Activated naive CD8-positive, alpha-beta T cell (primary cell): Measurements from ENCODE around the gene GRAMD4.
"Not testable (repeated sequence)": the region's sequence is repeated elsewhere in the genome, so short reads cannot be mapped to it uniquely, and the experiment has no call there.

Experiments
- H3K27ac Mint-ChIP-seq: one replicate; pipeline ENCODE4 v1.8.0; 2021; ENCODE audit warnings: mixed read lengths
- H3K27me3 Mint-ChIP-seq: one replicate; pipeline ENCODE4 v1.8.0; 2021; ENCODE audit warnings: mixed read lengths
- H3K36me3 Mint-ChIP-seq: one replicate; pipeline ENCODE4 v1.8.0; 2021; ENCODE audit warnings: mixed read lengths
- H3K4me1 Mint-ChIP-seq: one replicate; pipeline ENCODE4 v1.8.0; 2021; ENCODE audit warnings: low read depth, mixed read lengths
- H3K4me3 Mint-ChIP-seq: one replicate; pipeline ENCODE4 v1.8.0; 2021; ENCODE audit warnings: mild to moderate bottlenecking, mixed read lengths
- H3K9me3 Mint-ChIP-seq: one replicate; pipeline ENCODE4 v1.8.0; 2021; ENCODE audit warnings: low read depth, mixed read lengths

GRAMD4 gene

GRCh38 chr22:46631113-46631512 is 10.9 kb downstream of the GRAMD4 start:
- no peaks in the 10 kb centered on the region for H3K9me3 Mint-ChIP-seq
- no peaks in the 10 kb centered on the region for H3K36me3 Mint-ChIP-seq
- no peak overlapping the region for H3K27ac Mint-ChIP-seq
- no peaks in the 10 kb centered on the region for H3K27me3 Mint-ChIP-seq
- H3K4me3 Mint-ChIP-seq, result no peak overlapping the region
- no peaks in the 10 kb centered on the region for H3K4me1 Mint-ChIP-seq

- Mint-ChIP-seq H3K27me3 (no peaks in the 10 kb centered on the region), H3K36me3 (no peaks in the 10 kb centered on the region), H3K27ac (no peak overlapping the region), H3K4me1 (no peaks in the 10 kb centered on the region), H3K4me3 (no peak overlapping the region), H3K9me3 (no peaks in the 10 kb centered on the region)
These were observed 12.6 kb downstream of the GRAMD4 start for GRCh38 chr22:46632646-46633249.

- Mint-ChIP-seq H3K4me3 (no peak overlapping the region), H3K27me3 (no peaks in the 10 kb centered on the region), H3K9me3 (no peaks in the 10 kb centered on the region), H3K36me3 (no peaks in the 10 kb centered on the region), H3K27ac (no peak overlapping the region), H3K4me1 (no peaks in the 10 kb centered on the region)
These were observed 13.2 kb downstream of the GRAMD4 start for GRCh38 chr22:46633334-46633890.

DNA sequence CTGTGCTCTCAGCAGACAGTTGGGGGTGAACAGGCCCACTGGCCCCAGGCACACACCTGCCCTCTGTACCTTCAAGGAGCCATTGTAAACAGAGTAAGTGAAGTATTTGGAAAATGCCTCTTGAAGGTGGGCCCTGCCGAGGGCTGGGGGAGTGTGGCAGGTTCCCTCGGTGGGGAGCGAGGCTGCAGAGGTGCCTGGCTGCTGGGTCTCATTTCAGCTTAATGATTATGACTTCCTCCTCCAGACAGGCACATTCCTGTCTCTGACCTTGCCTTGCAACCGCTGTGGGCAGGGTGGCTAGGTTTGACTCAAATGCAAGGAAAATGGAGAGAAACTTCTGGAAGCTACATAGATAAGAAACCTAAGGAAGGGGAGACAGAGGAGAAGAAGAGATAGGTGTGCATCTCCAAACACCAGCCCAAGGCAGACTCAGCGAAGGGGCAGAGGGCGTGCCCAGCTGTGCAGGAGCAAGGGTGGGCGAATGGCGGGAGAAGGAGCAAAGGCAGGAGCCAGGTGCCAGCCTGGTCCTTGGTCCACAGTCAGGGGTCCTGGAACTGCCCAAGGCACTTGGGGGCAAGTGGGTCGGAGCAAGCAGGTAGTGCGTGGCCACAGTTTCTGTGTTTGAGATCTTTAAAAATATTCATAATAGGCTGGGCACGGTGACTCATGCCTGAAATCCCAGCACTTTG is 14.0 kb downstream of the GRAMD4 start:
- H3K27me3 Mint-ChIP-seq, result no peaks in the 10 kb centered on the region
- H3K9me3 Mint-ChIP-seq, result no peaks in the 10 kb centered on the region
- no peak overlapping the region for H3K4me3 Mint-ChIP-seq
- no peak overlapping the region for H3K27ac Mint-ChIP-seq
- H3K36me3 Mint-ChIP-seq, result no peaks in the 10 kb centered on the region
- H3K4me1 Mint-ChIP-seq, result peaks cover 2% of the 10 kb centered on the region

DNA sequence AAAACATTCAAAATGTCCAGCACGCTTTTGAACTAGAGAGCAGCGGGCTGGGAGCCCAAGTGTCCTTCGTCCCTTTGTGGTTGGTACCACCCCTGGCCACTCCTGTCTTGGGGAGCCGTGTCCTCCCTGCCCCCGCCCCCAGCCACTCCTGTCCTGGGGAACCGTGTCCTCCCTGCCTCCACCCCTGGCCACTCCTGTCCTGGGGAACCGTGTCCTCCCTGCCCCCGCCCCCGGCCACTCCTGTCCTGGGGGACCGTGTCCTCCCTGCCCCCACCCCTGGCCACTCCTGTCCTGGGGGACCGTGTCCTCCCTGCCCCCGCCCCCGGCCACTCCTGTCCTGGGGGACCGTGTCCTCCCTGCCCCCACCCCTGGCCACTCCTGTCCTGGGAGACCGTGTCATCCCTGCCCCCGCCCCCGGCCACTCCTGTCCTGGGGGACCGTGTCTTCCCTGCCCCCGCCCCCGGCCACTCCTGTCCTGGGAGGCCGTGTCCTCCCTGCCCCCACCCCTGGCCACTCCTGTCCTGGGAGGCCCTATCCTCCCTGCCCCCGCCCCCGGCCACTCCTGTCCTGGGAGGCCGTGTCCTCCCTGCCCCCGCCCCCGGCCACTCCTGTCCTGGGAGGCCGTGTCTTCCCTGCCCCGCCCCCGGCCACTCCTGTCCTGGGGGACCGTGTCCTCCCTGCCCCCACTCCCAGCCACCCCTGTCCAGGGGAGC is 14.9 kb downstream of the GRAMD4 start:
- H3K36me3 Mint-ChIP-seq, H3K4me1 Mint-ChIP-seq, H3K27ac Mint-ChIP-seq, H3K9me3 Mint-ChIP-seq, H3K4me3 Mint-ChIP-seq, H3K27me3 Mint-ChIP-seq: not testable (repeated sequence)

DNA sequence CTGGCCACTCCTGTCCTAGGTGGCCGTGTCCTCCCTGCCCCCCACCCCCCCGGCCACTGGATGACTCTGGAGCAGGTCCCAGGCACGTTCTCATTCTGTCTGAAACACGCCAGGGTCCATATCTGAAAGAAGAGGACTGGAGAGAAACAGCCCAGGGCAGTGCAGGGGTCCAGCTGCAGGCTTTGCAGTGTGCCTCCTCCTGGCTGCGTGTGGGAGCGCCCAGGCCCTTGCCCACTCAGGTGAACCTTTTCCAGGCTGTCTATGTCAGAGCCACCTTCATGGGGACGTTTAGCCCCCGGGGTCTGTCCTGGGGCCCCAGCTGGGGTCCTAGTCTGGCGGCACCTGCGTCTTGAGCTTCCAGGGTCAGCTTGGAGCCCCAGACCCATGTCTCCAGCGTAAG is 15.6 kb downstream of the GRAMD4 start:
- Mint-ChIP-seq H3K27ac (no peak overlapping the region), H3K4me1 (peaks cover 2% of the 10 kb centered on the region), H3K9me3 (no peaks in the 10 kb centered on the region), H3K4me3 (no peak overlapping the region), H3K36me3 (no peaks in the 10 kb centered on the region), H3K27me3 (no peaks in the 10 kb centered on the region)

- no peak overlapping the region for H3K4me3 Mint-ChIP-seq
- H3K4me1 Mint-ChIP-seq, result peaks cover 2% of the 10 kb centered on the region
- no peaks in the 10 kb centered on the region for H3K9me3 Mint-ChIP-seq
These were observed 16.2 kb downstream of the GRAMD4 start for GRCh38 chr22:46636221-46637002.

GRCh38 chr22:46637711-46638600 is 17.8 kb downstream of the GRAMD4 start:
- H3K4me3 Mint-ChIP-seq, result no peak overlapping the region
- peaks cover 3% of the 10 kb centered on the region for H3K36me3 Mint-ChIP-seq
- no peaks in the 10 kb centered on the region for H3K27me3 Mint-ChIP-seq
- peaks cover 2% of the 10 kb centered on the region for H3K4me1 Mint-ChIP-seq
- no peaks in the 10 kb centered on the region for H3K9me3 Mint-ChIP-seq
- H3K27ac Mint-ChIP-seq, result no peak overlapping the region

More at GRCh38 chr22:46636221-46637002, 16.2 kb downstream of the GRAMD4 start:
- Mint-ChIP-seq H3K36me3 (no peaks in the 10 kb centered on the region), H3K27ac (no peak overlapping the region), H3K27me3 (no peaks in the 10 kb centered on the region)

GRCh38 chr22:46638601-46639431 is 18.6 kb downstream of the GRAMD4 start:
- Mint-ChIP-seq H3K36me3 (peaks cover 7% of the 10 kb centered on the region), H3K4me3 (no peak overlapping the region), H3K27ac (no peak overlapping the region), H3K9me3 (no peaks in the 10 kb centered on the region), H3K4me1 (peaks cover 2% of the 10 kb centered on the region), H3K27me3 (no peaks in the 10 kb centered on the region)

DNA sequence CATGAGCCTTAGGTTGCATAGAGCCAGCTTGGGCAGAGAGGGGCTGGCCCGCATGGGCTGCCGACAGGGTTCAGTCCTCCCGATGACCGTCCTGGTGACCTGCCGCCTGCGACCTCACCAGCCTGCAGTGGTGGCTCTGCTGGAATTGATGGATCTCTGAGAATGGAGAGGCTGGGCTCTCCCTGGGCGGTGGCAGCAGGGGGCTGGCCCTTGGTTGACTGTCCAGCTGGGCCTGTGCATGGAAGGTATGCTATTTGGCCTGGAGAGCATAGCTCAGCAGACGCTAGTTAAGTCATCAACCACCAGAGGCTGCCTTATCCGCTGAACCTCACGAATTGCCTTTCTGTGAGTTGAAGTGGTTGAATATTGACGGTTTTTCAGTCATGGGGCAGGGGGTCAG is 19.7 kb downstream of the GRAMD4 start:
- Mint-ChIP-seq H3K4me3 (no peak overlapping the region), H3K36me3 (peaks cover 8% of the 10 kb centered on the region), H3K27me3 (no peaks in the 10 kb centered on the region), H3K27ac (no peak overlapping the region), H3K9me3 (no peaks in the 10 kb centered on the region), H3K4me1 (peaks cover 2% of the 10 kb centered on the region)

- H3K9me3 Mint-ChIP-seq, result no peaks in the 10 kb centered on the region
- no peak overlapping the region for H3K27ac Mint-ChIP-seq
- no peak overlapping the region for H3K4me3 Mint-ChIP-seq
These were observed 20.3 kb downstream of the GRAMD4 start for GRCh38 chr22:46640293-46641055.

DNA sequence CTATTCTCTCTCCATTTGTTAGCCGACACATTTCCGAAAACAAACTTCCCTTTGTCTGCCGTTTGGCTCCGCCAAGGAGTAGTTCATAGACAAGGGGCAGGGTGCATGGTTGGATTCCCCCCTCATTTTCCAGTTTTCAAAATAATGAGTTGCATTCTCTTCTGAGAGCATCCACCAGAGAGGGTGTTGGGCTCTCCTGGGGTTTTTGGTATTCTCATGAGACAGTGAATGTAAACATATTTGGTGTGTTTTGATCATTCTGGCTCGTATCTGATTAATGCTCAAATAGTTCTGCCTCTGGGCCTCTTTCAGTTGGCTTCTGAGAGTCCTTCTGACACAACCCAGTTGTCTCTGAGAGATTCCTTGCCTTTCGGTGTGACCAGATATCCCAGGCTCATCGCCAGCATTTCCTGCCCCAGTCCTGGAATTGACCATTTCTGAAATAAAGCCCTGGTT is 21.7 kb downstream of the GRAMD4 start:
- H3K27ac Mint-ChIP-seq, result no peak overlapping the region
- no peaks in the 10 kb centered on the region for H3K27me3 Mint-ChIP-seq
- H3K4me3 Mint-ChIP-seq, result no peak overlapping the region
- H3K4me1 Mint-ChIP-seq, result peaks cover 2% of the 10 kb centered on the region
- H3K9me3 Mint-ChIP-seq, result no peaks in the 10 kb centered on the region
- H3K36me3 Mint-ChIP-seq, result peaks cover 8% of the 10 kb centered on the region

More at GRCh38 chr22:46640293-46641055, 20.3 kb downstream of the GRAMD4 start:
- no peaks in the 10 kb centered on the region for H3K27me3 Mint-ChIP-seq
- H3K4me1 Mint-ChIP-seq, result peaks cover 2% of the 10 kb centered on the region
- peaks cover 8% of the 10 kb centered on the region for H3K36me3 Mint-ChIP-seq
